Measurements from ENCODE around the gene MORC2. TPM values are rescaled to one million over a fixed set of nuclear protein-coding genes. Genes with fewer than 3 reads are reported as not detected.

MORC2 gene
- polyA plus RNA-seq, 1 donor (not counting 4 experiments of a cell fraction or from before 2014, with no cell fraction given) = 14.1 TPM

DNA sequence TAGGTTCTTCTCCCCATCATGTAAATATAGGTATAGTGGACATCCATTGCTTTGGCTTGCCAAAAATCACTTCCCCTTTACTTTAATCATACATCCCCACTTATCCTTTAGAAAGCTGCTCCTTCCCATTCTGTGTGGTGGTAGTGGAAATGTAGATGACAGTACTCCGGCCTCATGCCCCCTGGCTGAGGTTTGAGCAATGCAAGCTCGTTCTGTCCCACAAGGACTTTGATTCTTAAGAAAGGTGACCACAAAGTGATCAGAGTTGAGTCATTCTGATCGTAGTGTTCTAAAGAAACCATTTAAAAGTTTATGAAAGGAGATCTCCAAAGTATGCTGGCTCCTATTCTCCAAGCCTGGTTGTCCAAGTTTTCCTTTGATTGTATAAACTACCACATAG lies 11.4 kb upstream of the MORC2 start:
- Histone ChIP-seq H4K20me1 (ENCODE audit: control insufficient read depth, extremely low read depth, insufficient read depth, low read length) (no peaks in the 10 kb centered on the region), H3K4me3 (ENCODE audit: control insufficient read depth in 2 of 3, extremely low read depth in 1 of 3, insufficient read depth in 2 of 3, low read depth in 1 of 3, low read length in 3 of 3) (no peak overlapping the region), H3K79me2 (ENCODE audit: control insufficient read depth, insufficient read depth, low read length) (peaks cover 5% of the 10 kb centered on the region), H3K27ac (ENCODE audit: control insufficient read depth, insufficient read depth, low read length) (no peak overlapping the region), H3K9me3 (ENCODE audit: control insufficient read depth, low read depth, low read length) (peaks cover 6% of the 10 kb centered on the region), H3K4me2 (ENCODE audit: control insufficient read depth, extremely low read depth, insufficient read depth, low read depth, low read length) (no peak overlapping the region), H3K36me3 (ENCODE audit: control insufficient read depth in 2 of 2, extremely low read depth in 1 of 2, insufficient read depth in 2 of 2, low read length in 2 of 2) (peaks cover 7 to 9% of the 10 kb centered on the region in 2 experiments), H3K27me3 (ENCODE audit: control insufficient read depth, extremely low read depth, insufficient read depth, low read length) (no peaks in the 10 kb centered on the region), H3K9ac (ENCODE audit: control insufficient read depth, extremely low read depth, insufficient read depth, low read length) (no peak overlapping the region), H2AFZ (ENCODE audit: control insufficient read depth, low read length) (no peak overlapping the region), H3K9me1 (ENCODE audit: control insufficient read depth, extremely low read depth, insufficient read depth, low read length) (no peaks in the 10 kb centered on the region), H3K4me1 (ENCODE audit: control insufficient read depth, extremely low read depth, insufficient read depth, low read length) (no peaks in the 10 kb centered on the region)
- dilution Hi-C loops (cut with MboI; ENCODE audit: extremely low pct_ligation_motif_present, low sequenced_read_pairs) = no loop called here
- TF ChIP-seq CTCF (optimal IDR thresholded peaks at IDR 0.05 in 1 of 3, IDR thresholded peaks at IDR 0.05 in 1 of 3, conservative IDR thresholded peaks at IDR 0.05 in 1 of 3; ENCODE audit: extremely low read depth in 1 of 3, insufficient read depth in 2 of 3, low read length in 3 of 3) (no peak), EZH2 (IDR thresholded peaks at IDR 0.05; ENCODE audit: low read length) (no peak)
- no peak for FAIRE-seq
- DNase-seq (ENCODE audit: low read depth, low spot score) = no peak

GRCh38 chr22:30978304-30978962 lies 9.9 kb upstream of the MORC2 start:
- H3K79me2 ChIP-seq (ENCODE audit: control insufficient read depth, insufficient read depth, low read length) = peaks cover 7% of the 10 kb centered on the region
- H3K9me3 ChIP-seq (ENCODE audit: control insufficient read depth, low read depth, low read length) = peaks cover 6% of the 10 kb centered on the region
- DNase-seq (ENCODE audit: low read depth, low spot score) (no peak), FAIRE-seq (no peak)
- no peaks in the 10 kb centered on the region for H3K4me1 ChIP-seq (ENCODE audit: control insufficient read depth, extremely low read depth, insufficient read depth, low read length)
- H2AFZ ChIP-seq (ENCODE audit: control insufficient read depth, low read length) = no peak overlapping the region
- no peak overlapping the region for H3K4me3 ChIP-seq (ENCODE audit: control insufficient read depth in 2 of 3, extremely low read depth in 1 of 3, insufficient read depth in 2 of 3, low read depth in 1 of 3, low read length in 3 of 3)
- no peaks in the 10 kb centered on the region for H3K27me3 ChIP-seq (ENCODE audit: control insufficient read depth, extremely low read depth, insufficient read depth, low read length)
- dilution Hi-C loops (cut with MboI; ENCODE audit: extremely low pct_ligation_motif_present, low sequenced_read_pairs) = no loop called here
- no peak overlapping the region for H3K9ac ChIP-seq (ENCODE audit: control insufficient read depth, extremely low read depth, insufficient read depth, low read length)
- H3K27ac ChIP-seq (ENCODE audit: control insufficient read depth, insufficient read depth, low read length) = no peak overlapping the region
- no peaks in the 10 kb centered on the region for H4K20me1 ChIP-seq (ENCODE audit: control insufficient read depth, extremely low read depth, insufficient read depth, low read length)
- peaks cover 9 to 21% of the 10 kb centered on the region in 2 experiments for H3K36me3 ChIP-seq (ENCODE audit: control insufficient read depth in 2 of 2, extremely low read depth in 1 of 2, insufficient read depth in 2 of 2, low read length in 2 of 2)
- no peak overlapping the region for H3K4me2 ChIP-seq (ENCODE audit: control insufficient read depth, extremely low read depth, insufficient read depth, low read depth, low read length)
- TF ChIP-seq EZH2 (IDR thresholded peaks at IDR 0.05; ENCODE audit: low read length) (no peak), CTCF (optimal IDR thresholded peaks at IDR 0.05 in 1 of 3, IDR thresholded peaks at IDR 0.05 in 1 of 3, conservative IDR thresholded peaks at IDR 0.05 in 1 of 3; ENCODE audit: extremely low read depth in 1 of 3, insufficient read depth in 2 of 3, low read length in 3 of 3) (no peak)
- no peaks in the 10 kb centered on the region for H3K9me1 ChIP-seq (ENCODE audit: control insufficient read depth, extremely low read depth, insufficient read depth, low read length)
